Measurements from ENCODE around the gene GUK1.

The GUK1 gene

DNA sequence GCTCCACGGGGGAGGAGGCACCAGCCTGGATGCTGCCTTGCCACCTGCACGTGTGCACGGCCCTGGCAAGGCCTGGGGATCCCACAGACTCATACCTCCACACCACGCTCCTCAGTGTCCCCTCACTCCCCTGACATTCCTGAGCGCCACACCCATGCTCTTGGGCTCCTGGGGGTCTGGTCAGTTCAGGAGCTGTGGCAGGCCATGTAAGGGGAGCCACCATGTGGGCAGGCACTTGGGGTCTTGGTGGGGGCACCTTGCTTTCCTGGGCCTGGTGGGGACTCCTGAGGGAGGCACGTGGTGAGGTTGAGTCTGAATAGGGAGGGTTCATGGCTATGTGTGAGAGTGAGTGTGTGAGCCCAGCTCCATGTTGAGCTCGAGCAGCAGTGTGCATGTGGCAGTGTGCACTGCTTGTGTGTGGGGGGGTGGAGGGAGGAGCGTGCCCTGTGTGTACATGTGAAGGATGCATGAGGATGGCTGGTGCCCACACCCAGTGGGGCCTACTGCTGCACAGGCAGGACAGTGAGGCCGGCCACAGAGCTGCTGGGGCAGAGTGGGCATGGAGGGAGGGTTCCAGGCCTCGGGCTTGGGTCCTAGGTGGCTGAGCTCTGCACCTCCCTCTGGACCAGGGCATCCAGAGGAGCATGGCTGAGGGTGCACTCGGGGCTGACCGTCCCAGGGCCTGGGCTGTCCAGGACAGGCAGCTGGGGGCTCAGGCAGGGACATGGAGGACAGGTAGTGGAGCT, 11.3 kb downstream of the GUK1 start:
- DNase-seq: no peak

DNA sequence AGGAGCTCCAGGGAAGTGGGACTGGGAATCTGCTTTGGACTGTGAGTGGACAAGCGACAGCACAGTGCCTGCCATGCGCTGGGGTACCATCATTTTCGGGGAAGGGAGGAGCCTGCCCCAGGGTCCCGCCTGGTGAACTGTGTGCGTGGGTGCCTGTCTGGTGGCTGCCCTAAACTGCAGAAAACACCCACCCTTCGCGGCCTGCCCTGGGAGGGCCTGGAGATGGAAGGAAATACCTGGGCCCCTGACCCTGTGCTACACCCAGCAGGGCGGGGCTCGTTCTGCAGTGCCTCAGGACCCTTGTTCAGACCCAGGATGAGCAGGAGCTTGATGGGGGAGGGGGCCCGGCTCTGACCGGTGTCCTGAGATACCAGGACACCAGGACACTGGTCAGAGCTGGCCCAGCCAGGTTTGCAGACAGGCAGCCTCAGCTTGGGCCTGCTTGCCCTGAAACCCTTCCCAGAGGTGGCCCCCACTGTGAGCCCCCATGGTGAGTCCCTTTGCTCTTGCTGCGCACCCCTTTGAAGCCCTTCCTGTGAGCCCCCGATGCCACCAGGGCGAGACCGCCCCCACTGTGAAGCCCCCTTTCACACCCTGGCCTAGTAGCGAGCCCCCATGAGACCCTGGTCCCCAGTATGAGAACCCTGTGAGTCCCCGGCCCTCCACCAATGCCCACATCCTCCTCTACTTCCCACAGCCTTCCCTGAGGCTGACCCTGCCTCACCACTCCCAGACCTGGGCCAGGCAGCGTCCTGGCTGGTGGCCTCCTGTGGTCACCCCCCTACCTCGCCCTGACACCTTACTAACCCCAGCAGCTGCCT, 12.2 kb downstream of the GUK1 start:
- DNase-seq: no peak

DNA sequence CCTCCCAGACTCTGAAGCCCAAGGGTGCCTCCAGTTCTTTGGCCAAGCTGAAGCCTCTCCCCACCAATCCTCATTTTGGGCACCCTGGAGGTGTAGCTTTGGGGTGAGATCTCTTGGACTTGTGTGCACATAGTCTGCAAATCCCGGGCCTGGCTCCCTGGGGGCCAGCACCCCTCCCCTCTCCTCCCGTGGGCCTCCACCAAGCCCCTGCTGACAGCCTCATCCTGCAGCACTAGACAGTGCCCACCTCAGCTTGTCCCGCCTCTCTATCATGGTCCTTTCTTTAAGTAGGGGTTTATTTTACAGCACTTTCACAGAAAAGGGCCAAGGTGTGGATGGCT, 12.8 kb downstream of the GUK1 start:
- no peak for DNase-seq

DNA sequence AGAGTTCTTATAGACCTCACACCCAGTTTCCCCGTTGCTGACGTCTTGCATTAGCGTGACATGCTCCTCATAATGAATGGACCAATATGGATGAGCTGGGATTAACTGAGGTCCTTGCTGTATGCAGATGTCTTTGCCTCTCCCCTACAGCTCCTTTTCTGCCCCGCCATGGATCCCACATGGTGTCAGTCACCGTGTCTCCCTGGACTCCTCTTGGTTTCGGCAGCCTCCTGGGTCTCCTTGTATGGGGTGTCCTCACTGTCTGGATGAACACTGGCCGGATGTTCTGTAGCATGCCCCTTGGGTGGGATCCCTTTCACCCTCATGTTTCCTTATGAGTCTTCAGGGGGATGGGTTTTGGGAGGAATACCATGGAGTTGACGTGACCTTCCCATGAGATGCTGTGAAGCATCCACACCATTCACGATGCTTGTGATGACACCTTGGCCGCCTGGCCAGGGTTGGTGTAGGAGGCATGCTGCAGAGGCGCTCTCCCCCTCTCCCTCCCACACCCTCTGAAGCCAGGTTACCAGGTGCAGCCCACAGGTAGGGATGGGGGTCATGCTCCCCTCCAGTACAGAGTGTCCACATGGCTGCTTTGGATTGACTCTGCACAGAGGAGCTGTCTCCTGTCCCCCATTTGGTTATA, 14.1 kb downstream of the GUK1 start:
- no peak for DNase-seq

DNA sequence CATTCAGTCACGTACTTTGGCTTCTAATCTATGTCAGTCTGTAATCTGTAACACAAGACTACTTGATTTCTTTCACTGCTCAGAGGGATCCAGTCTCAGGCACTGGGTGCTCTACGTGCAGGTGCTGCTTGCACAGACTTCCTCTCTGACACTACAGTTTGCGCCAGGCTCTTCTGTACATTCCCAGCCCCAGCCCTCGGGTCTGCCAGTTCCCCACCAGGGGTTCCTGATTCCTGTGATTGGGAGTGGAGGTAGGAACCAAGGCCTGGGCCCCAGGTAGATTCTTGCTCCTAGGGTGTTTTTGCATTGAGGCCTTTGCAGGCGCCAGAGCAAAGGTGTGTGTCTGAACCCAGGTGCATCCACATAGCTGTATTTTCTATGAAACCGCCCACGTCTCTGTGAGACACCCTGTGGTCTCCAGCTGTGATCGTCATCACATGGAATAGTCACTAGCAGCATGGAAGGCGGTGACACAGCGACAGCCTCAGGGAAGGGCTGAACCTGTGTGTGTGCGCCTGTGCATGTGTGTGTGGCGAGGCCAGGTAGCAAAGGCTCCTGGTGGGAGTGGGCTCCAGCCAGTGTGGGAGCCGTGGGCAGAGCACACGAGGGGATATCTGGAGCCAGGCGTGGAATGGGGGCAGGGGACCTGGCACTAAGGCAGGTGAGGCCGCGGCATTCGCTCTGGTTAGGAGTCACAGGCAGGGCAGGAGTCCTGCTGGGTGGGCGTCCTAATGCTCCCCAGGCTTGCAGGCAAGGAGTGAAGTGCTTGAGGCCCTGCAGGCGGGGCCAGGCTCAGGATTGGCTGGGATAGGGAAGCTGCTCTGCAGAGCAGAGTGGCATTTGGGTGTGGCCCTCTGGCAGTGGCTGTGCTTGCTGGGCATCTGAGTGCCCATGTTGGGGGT, 14.8 kb downstream of the GUK1 start:
- no peak for DNase-seq

DNA sequence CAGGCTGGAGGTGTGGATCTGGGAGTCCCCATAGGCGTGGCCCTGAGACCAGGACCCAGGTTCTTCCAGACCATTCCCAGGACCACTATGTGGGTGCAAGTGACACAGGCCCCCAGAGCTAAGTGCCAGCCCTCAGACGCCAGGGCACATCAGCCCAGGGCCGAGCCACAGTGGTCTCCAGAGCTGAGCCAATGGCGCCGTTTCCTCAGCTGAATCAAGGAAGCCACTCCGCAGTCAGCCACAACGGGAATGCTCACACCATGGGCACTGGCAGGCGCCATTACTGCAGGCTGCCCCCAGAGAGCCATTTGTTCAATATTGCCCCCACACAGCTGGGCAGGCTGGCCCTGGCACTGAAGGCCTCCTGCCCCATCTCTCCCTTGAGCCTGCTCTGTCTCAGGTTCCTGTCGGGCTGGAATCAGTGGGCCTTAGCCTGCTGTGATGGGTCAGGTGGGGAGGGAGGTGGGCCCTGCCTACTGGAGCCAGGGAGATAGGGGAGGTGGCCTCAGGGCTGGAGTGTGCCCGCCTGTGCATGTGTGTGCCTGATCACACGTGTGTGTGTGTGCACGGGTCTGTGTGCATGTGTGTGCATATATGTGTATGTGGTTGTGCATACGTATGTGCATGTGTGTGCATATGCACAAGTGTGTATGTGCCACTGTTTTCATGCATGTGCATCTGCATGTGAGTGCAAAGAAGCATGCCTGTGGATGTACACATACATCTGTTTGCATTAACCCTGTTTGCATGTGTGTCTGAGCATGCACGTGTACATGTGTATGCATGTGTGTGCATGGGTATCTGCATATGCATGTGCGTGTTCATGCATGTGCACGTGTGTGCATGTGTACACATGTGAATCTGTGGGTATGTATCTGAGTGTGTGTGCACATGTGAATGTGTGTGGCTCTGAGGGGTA, 15.8 kb downstream of the GUK1 start:
- no peak for DNase-seq

DNA sequence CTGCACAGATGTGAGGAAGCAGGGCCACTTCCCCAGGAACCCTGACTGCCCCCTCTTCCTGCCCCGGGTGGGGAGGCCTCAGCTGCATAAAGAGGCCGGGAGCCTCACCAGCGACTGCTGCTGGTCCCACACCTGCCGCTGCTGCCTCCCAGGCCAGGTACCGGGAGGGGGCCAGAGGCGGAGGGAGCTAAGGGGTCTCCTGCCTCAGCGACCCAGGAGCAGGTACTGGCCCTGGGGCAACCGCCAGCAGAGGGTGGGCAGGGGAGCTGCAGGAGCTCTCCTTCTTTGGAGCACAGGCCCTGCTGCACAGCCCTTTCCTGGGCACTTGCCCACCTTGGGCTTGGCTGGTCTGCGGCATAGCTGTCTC, 16.4 kb downstream of the GUK1 start:
- DNase-seq: no peak

DNA sequence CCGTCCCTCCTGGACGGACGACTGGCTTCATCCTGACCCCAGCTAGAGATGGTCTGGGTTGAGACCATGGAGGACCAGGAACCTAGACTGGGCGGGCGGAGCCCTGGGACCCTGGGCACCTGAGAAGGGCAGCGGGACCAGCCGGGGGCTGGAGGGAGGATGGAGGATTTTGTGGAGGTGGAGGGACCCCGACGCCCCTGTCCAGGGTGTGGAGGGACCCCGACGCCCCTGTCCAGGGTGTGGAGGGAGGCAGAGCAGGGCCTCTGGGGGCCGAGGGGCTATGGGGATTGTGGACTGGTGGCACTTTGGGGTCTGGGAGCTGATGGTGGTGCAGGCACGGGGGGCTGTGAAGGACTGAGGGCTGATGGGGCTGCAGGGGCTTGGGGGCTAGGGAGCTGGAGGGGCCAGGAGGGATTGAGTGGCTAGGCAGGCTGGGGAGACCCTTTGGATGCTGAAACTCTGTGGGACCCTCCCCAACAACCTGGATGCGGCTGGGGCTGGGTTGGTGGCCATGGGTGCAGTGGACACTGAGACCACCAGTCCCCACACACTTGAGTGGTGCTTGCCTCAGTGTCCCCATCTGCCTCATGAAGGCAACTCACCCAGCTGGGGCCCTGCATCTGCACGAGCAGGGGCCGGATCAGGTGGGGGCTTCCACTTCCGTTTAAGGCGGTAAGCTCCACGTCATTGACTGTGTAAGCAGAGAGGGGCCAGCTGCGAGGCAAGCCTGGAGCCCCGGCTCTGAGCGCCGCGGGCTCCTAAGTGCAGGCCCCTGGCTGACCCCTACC, 17.1 kb downstream of the GUK1 start:
- no peak for DNase-seq

DNA sequence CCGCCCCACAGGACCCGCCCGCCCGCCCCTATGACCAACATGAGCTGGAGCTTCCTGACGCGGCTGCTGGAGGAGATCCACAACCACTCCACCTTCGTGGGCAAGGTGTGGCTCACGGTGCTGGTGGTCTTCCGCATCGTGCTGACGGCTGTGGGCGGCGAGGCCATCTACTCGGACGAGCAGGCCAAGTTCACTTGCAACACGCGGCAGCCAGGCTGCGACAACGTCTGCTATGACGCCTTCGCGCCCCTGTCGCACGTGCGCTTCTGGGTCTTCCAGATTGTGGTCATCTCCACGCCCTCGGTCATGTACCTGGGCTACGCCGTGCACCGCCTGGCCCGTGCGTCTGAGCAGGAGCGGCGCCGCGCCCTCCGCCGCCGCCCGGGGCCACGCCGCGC, 17.6 kb downstream of the GUK1 start:
- DNase-seq: no peak

DNA sequence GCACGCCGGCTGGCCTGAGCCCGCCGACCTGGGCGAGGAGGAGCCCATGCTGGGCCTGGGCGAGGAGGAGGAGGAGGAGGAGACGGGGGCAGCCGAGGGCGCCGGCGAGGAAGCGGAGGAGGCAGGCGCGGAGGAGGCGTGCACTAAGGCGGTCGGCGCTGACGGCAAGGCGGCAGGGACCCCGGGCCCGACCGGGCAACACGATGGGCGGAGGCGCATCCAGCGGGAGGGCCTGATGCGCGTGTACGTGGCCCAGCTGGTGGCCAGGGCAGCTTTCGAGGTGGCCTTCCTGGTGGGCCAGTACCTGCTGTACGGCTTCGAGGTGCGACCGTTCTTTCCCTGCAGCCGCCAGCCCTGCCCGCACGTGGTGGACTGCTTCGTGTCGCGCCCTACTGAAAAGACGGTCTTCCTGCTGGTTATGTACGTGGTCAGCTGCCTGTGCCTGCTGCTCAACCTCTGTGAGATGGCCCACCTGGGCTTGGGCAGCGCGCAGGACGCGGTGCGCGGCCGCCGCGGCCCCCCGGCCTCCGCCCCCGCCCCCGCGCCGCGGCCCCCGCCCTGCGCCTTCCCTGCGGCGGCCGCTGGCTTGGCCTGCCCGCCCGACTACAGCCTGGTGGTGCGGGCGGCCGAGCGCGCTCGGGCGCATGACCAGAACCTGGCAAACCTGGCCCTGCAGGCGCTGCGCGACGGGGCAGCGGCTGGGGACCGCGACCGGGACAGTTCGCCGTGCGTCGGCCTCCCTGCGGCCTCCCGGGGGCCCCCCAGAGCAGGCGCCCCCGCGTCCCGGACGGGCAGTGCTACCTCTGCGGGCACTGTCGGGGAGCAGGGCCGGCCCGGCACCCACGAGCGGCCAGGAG, 18.3 kb downstream of the GUK1 start:
- DNase-seq: no peak

DNA sequence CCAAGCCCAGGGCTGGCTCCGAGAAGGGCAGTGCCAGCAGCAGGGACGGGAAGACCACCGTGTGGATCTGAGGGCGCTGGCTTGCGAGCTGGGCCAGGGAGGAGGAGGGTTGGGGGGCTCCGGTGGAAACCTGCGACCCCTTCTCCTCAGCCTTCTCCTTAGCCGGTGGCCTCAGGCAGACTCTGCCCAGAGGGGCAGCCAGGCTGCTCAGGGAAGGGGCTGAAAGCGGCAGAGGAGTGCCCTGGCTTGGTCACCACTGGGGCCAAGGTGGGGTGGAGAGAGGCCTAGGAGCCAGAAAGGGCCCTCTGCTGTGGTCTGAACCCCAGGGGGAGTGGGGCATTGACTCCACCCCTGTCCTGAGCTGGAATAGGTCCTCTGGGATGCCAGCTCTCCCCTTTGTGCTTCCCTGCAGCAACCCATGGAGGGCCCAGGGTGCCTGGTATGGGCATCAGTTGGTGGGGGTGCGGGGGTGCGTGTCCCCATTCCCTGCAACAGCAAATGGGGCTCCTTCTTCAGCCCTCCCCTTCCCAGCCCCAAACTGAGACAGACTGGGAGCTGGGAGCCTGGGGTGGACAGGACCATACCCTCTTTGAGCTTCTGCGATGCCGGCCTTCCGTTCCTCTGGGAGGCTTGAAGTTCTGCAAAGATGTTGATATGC, 19.1 kb downstream of the GUK1 start:
- DNase-seq: no peak

DNA sequence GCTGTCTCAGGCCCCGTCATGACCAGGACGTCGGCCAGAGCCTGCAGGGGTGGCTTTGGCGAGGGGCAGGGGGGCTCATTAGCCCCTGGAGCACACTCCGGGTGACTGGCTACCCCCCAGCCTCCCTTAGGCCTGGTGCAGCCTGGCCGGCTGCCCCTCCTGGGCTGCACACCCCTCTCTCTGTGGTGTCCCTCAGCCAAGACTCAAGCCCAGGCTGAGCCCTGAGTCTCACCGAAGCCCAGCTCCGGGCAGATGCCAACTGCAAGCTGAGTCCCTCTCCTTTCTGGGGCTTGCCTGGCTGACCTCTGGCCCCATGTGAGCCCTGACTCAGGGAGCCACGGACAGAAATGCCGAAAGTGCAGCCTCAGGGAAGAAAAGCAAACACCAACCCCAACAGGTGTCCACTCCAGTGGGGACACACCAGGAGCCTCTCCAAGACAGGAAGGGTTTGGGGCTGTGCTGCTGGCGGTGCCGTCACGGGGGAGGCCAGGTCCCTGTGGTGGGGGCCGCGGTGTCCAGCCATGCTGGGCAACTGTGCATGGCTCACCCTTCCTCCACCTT, 20.2 kb downstream of the GUK1 start:
- no peak for DNase-seq

DNA sequence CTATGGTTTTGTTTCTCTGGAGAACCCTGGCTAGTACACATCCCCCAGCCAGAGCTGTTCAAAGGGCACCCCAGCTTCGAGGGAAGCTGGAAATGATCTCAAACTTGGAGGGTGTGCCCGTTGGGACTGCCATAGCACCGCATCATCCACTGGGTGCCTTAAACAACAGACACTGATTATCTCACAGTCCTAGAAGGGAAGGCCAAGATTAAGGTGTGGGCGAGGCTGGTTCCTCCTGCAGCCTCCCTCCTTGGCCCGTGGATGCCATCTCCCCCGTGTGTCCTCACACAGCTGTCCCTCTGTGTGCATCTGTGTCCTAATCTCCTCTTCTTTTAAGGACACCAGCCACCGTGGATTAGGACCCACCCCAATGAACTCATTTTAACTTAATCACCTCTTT, 21.3 kb downstream of the GUK1 start:
- DNase-seq: no peak

DNA sequence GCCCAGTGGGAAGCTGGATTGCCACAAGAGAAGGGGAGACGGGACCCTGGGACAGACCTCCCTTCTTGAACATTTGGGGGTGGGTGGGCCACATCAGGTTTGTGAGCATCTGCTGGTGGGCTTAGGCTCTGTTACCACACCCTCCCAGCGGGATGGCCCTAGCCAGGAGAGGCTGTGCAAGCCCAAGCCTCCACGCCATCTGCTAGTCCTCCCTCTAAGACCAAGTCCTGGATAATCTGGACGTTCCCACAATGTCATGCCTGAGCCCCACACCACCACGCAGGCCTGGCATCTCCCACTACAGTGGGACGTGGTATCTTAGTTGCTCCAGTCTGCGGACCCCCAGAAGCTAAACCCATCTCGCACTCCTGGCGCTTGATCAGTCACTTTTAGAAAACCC, 21.8 kb downstream of the GUK1 start:
- DNase-seq: no peak

DNA sequence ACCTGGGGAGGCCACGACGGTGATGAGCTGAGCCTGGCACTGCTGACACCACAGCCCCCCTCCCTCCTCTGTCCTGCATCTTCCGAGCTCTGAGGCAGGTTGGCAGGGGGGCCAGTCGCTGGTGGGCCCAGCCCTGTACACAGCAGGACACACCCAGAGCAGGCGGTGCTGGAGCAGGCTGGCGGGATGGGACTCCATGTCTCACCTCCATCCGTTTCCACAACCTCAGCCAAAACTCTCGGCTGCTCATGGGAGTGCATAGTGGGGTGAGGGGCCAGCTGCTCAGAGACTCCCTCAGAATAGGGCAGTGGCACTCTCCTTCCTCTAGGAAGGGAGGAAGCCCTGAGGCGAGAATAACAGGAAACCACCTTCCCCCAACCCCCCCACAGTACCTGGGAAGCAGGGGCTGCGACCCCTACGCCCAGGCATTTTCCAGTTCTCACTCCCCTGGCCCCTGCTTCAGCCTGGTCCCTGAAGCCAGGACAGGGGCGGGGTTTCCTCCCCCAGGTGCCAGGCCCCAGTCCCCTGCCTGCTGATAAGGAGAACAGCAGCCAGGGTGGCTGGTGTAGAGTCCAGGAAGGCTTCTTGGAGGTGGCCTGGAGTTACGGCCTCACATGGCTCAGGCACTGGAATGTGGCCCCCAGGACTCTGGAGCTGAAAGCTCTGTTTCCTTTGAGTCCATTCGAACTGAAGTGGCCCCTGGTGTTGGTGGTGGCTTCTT, 22.4 kb downstream of the GUK1 start:
- DNase-seq: no peak

DNA sequence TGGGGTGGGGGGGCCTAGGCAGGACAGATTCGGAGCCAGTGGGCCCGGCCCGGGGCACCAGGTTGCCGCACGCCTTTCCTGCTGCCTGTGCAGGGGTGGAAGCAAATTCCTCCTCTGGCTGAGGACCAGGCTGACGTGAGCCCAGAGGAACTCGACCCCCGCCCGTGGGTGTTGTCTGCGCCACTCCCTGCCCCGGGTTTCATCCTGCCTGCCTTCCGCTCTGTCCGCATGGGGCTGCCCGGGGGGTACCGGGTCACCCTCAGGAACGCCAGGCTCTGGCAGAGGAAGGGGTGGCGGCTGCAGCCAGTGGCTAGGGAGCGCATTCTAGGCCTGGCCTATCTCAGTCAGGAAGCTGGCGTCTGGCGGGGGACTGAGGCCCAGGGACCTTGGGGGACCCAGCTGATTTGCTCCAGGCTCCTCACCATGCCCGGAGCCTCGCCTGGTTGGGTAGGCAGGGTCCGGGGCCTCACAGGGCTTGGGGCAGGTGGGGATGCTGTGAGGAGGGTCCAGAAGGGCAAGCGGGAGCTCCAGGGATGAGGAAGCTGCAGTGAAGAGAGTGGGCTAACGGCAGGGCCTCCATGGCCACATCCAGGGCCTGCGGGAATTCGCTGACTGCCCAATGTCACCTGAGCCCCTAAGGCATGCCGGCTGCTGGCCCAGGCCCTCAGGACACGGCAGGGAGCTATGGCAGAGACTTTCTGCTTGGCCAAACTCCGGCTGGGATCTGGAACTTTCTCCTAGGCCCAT, 23.1 kb downstream of the GUK1 start:
- DNase-seq: no peak

DNA sequence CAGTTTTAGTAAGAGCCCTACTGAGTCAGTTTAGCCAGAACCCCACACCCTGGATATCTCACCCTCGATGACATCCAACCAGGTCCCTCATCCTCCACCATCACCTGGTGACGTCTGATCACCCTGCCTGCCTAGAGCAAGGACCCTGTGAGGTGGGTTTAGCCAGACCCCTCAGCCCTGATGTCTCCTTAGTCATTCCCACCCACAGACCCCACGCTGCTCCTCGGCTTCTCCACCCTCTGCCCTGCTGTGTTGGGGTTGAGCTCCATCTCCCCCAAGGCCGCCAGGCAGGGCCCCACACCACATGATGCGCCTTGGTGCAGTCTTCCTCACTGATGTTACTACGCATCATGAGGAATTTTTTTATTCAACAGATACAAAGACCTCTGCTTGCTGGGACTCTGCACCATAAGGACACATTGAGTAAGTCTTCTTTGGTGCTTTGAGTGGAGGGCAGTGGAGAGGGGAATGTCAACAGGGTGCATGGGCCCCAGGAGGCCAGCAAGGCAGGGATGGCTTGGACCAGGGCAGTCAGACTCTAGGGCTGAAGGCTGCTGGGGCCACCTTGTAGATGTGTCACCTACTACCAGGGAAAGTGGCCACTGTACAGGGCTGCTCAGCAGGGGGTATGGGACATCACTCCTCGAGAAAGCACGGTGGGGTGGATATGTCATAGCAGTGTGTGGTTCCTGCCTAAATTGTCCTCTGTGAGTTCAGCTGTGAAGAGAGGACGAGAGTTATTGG, 23.9 kb downstream of the GUK1 start:
- DNase-seq: no peak

All from right forelimb (tissue), 1 donor.